ENCODE data around the gene NONO.

- TF ChIP-seq EZH2 (IDR thresholded peaks at IDR 0.05; ENCODE audit: insufficient read depth, poor library complexity, severe bottlenecking): no peak
- no peak for TF ChIP-seq EZH2phosphoT487 (IDR thresholded peaks at IDR 0.05; ENCODE audit: insufficient read depth, low read depth)
Measured at GRCh38 chrX:71326394-71326793, 43.0 kb downstream of the NONO start.
